ENCODE results near the gene SSMEM1. TPM values are rescaled to one million over a fixed set of nuclear protein-coding genes. Genes with fewer than 3 reads are reported as not detected.
"Not testable (repeated sequence)": the region's sequence is repeated elsewhere in the genome, so short reads cannot be mapped to it uniquely, and the experiment has no call there.

SSMEM1 gene
- polyA plus RNA-seq, 5 donors: not detected

GRCh38 chr7:130246491-130246890, 38.8 kb downstream of the SSMEM1 start:
- not testable (repeated sequence) for DNase-seq

GRCh38 chr7:130248842-130249241, 41.2 kb downstream of the SSMEM1 start:
- not testable (repeated sequence) for DNase-seq

- DNase-seq: not testable (repeated sequence)
Measured at GRCh38 chr7:130249626-130250025, 42.0 kb downstream of the SSMEM1 start.

GRCh38 chr7:130254555-130254954, 46.9 kb downstream of the SSMEM1 start:
- DNase-seq: no peak

- DNase-seq: no peak
Measured at GRCh38 chr7:130256704-130257103, 49.0 kb downstream of the SSMEM1 start.

- DNase-seq: no peak
Measured at GRCh38 chr7:130258494-130259078, 50.9 kb downstream of the SSMEM1 start.

- DNase-seq: no peak
Measured at GRCh38 chr7:130262448-130262847, 54.8 kb downstream of the SSMEM1 start.

- DNase-seq: no peak
Measured at GRCh38 chr7:130263130-130263529, 55.5 kb downstream of the SSMEM1 start.

Other genes with a start within 250 kb of the SSMEM1 start
- gene ZC3HC1, start 156.5 kb upstream of the SSMEM1 start, polyA plus RNA-seq (ENCODE audit: insufficient read depth in 1 of 5, insufficient read length in 5 of 5, low replicate concordance in 1 of 5): 10 to 100 TPM; 23.0 to 28.2 (median 24.4) TPM
- gene KLHDC10, start 137.3 kb upstream of the SSMEM1 start, polyA plus RNA-seq (ENCODE audit: insufficient read depth in 1 of 5, insufficient read length in 5 of 5, low replicate concordance in 1 of 5): 10 to 100 TPM; 29.2 to 41.0 (median 38.7) TPM
- 10 to 100 TPM; 15.1 to 22.3 (median 20.5) TPM for gene TMEM209, start 2.5 kb upstream of the SSMEM1 start, polyA plus RNA-seq (ENCODE audit: insufficient read depth in 1 of 5, insufficient read length in 5 of 5, low replicate concordance in 1 of 5)
- under 1 TPM; 0.21 to 0.44 (median 0.32) TPM for gene CPA2, start 59.0 kb downstream of the SSMEM1 start, polyA plus RNA-seq (ENCODE audit: insufficient read depth in 1 of 5, insufficient read length in 5 of 5, low replicate concordance in 1 of 5)
- under 1 TPM; 0.26 to 0.81 (median 0.45) TPM for gene CPA4, start 85.3 kb downstream of the SSMEM1 start, polyA plus RNA-seq (ENCODE audit: insufficient read depth in 1 of 5, insufficient read length in 5 of 5, low replicate concordance in 1 of 5)
- 1 to 10 TPM in 1 of 5 donors, under 1 TPM in 4; 0.10 to 1.4 (median 0.30) TPM for gene CPA5, start 137.0 kb downstream of the SSMEM1 start, polyA plus RNA-seq (ENCODE audit: insufficient read depth in 1 of 5, insufficient read length in 5 of 5, low replicate concordance in 1 of 5)
- 1 to 10 TPM in 3 of 5 donors, under 1 TPM in 2; 0.81 to 1.7 (median 1.0) TPM for gene CPA1, start 172.6 kb downstream of the SSMEM1 start, polyA plus RNA-seq (ENCODE audit: insufficient read depth in 1 of 5, insufficient read length in 5 of 5, low replicate concordance in 1 of 5)
- gene CEP41, start 233.2 kb downstream of the SSMEM1 start, polyA plus RNA-seq (ENCODE audit: insufficient read depth in 1 of 5, insufficient read length in 5 of 5, low replicate concordance in 1 of 5): 10 to 100 TPM; 25.1 to 34.1 (median 31.4) TPM